HepG2 (cell line): ENCODE data around the gene HYOU1. TPM values are rescaled to one million over a fixed set of nuclear protein-coding genes. Genes with fewer than 3 reads are reported as not detected.

Experiments used
- ATAC-seq: fragments of 200-7000 bp; cut with Tn5 transposase; 3 replicates; pipeline ENCODE4 v1.9.1; 2020; ENCODE audit warnings: mild to moderate bottlenecking, moderate library complexity
- BruUV-seq: library from RNA; stranded (reverse); fragments of 400-500 nt; replicated peaks from 2 replicates; lab custom pipeline; 2021; lab: Mats Ljungman, UMichigan
- CTCF ChIA-PET: fragments of 300-600 bp; formaldehyde crosslinking; extraction: SDS; loops from one replicate; lab custom pipeline; 2021; ENCODE audit warnings: low total read pairs, inconsistent platforms, low intra/inter-chr PET ratio; lab: Yijun Ruan, JAX
- POLR2A ChIA-PET: fragments of 350-600 bp; sonication (Branson Sonifier 250); formaldehyde crosslinking; loops from one replicate; lab custom pipeline; 2020; ENCODE audit warnings: antibody characterized with exemption, inconsistent platforms; lab: Yijun Ruan, JAX
- DNase-seq: peaks from one replicate; pipeline ENCODE4 v3.0.0-alpha.2; 2015; ENCODE audit warnings: low spot score
- FAIRE-seq: peaks from 3 replicates; lab custom pipeline; 2011; peaks lifted over from hg19 to GRCh38; lab: Jason Lieb, UNC
- H2AFZ ChIP-seq: one replicate; pipeline ENCODE4 v1.6.1; 2011; ENCODE audit warnings: low read length, inconsistent platforms
- H3K27ac ChIP-seq: fragments of 300-600 bp; 3 replicates; pipeline ENCODE4 v1.8.0; 2011; ENCODE audit warnings: mixed run types, mild to moderate bottlenecking, mixed read lengths, low read length, inconsistent platforms; ENCODE audit not compliant: insufficient read depth; ENCODE audit errors: extremely low read length
- H3K27me3 ChIP-seq, 2 experiments: fragments of 200-600 bp in 1 of 2; 2 replicates in 1 of 2; 3 replicates in 1 of 2; pipeline versions ENCODE4 v1.6.0 to v1.8.0; 2011; ENCODE audit warnings: low read length in 2 of 2, mild to moderate bottlenecking in 2 of 2, moderate library complexity in 2 of 2, inconsistent platforms in 1 of 2; ENCODE audit not compliant: insufficient read depth in 2 of 2, control insufficient read depth in 1 of 2
- H3K36me3 ChIP-seq, 2 experiments: fragments of 200-600 bp in 1 of 2; replicated peaks in 1 of 2; 2 replicates in 1 of 2; 3 replicates in 1 of 2; pipeline versions ENCODE4 v1.5.1 to v1.8.0; 2011; ENCODE audit warnings: low read length in 2 of 2, inconsistent platforms in 1 of 2; ENCODE audit not compliant: insufficient read depth in 2 of 2, control insufficient read depth in 1 of 2
- H3K4me1 ChIP-seq: 2 replicates; pipeline ENCODE4 v1.5.1; 2012; ENCODE audit warnings: low read length, inconsistent platforms; ENCODE audit not compliant: insufficient read depth
- H3K4me2 ChIP-seq: 2 replicates; pipeline ENCODE4 v1.6.0; 2011; ENCODE audit warnings: low read depth, low read length, inconsistent platforms
- H3K4me3 ChIP-seq, 3 experiments: fragments of 200-600 bp in 1 of 3; sonication (generic), shearing (Covaris generic) in 1 of 3; replicated peaks in 1 of 3; 2 replicates each; pipeline ENCODE4 v1.5.1; 2011 to 2016; ENCODE audit warnings: low read length in 3 of 3, inconsistent platforms in 2 of 3, low read depth in 2 of 3, mild to moderate bottlenecking in 2 of 3, control low read depth in 1 of 3, mixed read lengths in 1 of 3; ENCODE audit not compliant: insufficient read depth in 1 of 3
- H3K79me2 ChIP-seq: one replicate; pipeline ENCODE4 v1.6.1; 2011; ENCODE audit warnings: low read length, inconsistent platforms; ENCODE audit not compliant: insufficient read depth
- H3K9ac ChIP-seq: 2 replicates; pipeline ENCODE4 v1.6.0; 2011; ENCODE audit warnings: mild to moderate bottlenecking, low read depth, low read length, inconsistent platforms; ENCODE audit not compliant: insufficient read depth
- H3K9me3 ChIP-seq: 2 replicates; pipeline ENCODE4 v1.5.1; 2012; ENCODE audit warnings: mild to moderate bottlenecking, low read length
- H4K20me1 ChIP-seq: 2 replicates; pipeline ENCODE4 v1.6.0; 2011; ENCODE audit warnings: inconsistent platforms, mild to moderate bottlenecking, low read length, moderate library complexity; ENCODE audit not compliant: insufficient read depth
- CREB1 ChIP-seq, 2 experiments: fragments of 450-650 bp in 1 of 2; IDR thresholded peaks; 2 replicates each; pipeline ENCODE4 v1.6.1; 2016 to 2017; ENCODE audit warnings: control low read depth in 1 of 2, mild to moderate bottlenecking in 1 of 2, missing compliant biosample characterization in 1 of 2, missing genetic modification characterization in 1 of 2
- CSRNP1 ChIP-seq: sonication (generic); formaldehyde crosslinking; IDR thresholded peaks from 2 replicates; pipeline ENCODE4 v1.8.1; 2023; ENCODE audit warnings: mild to moderate bottlenecking, missing genetic modification reagents
- JUN ChIP-seq: sonication (generic); formaldehyde crosslinking; IDR thresholded peaks from 2 replicates; pipeline ENCODE4 v1.4.0; 2020; ENCODE audit warnings: mild to moderate bottlenecking, missing genetic modification reagents
- NCOR1 ChIP-seq: fragments of 200-600 bp; sonication (generic); IDR thresholded peaks from 2 replicates; pipeline ENCODE4 v1.7.0; 2017; ENCODE audit warnings: antibody characterized with exemption, low read length, borderline replicate concordance
- RXRB ChIP-seq: IDR thresholded peaks from 2 replicates; pipeline ENCODE4 v1.6.1; 2016; ENCODE audit warnings: borderline replicate concordance, missing genetic modification reagents, missing compliant biosample characterization
- SP140L ChIP-seq: sonication (generic); formaldehyde crosslinking; IDR thresholded peaks from 2 replicates; pipeline ENCODE4 v1.4.0; 2020; ENCODE audit warnings: missing genetic modification reagents, borderline replicate concordance
- TAF15 ChIP-seq: fragments of 200-400 bp; formaldehyde crosslinking; IDR thresholded peaks from one replicate; pipeline ENCODE4 v1.6.1; 2018; ENCODE audit warnings: mild to moderate bottlenecking, low read depth, low read length; ENCODE audit not compliant: poor library complexity, severe bottlenecking
- ZBTB10 ChIP-seq: sonication (generic); formaldehyde crosslinking; IDR thresholded peaks from 2 replicates; pipeline ENCODE4 v1.4.0; 2020; ENCODE audit warnings: missing genetic modification reagents, borderline replicate concordance
- ZFY ChIP-seq: sonication (generic); formaldehyde crosslinking; IDR thresholded peaks from 2 replicates; pipeline ENCODE4 v1.4.0; 2020; ENCODE audit warnings: missing genetic modification reagents
- ZNF12 ChIP-seq: sonication (generic); formaldehyde crosslinking; IDR thresholded peaks from 2 replicates; pipeline ENCODE4 v1.5.0; 2020; ENCODE audit warnings: missing genetic modification reagents
- ZNF143 ChIP-seq: sonication (generic); formaldehyde crosslinking; IDR thresholded peaks from 2 replicates; pipeline ENCODE4 v1.4.0; 2020; ENCODE audit warnings: missing genetic modification reagents
- ZNF224 ChIP-seq: sonication (generic); formaldehyde crosslinking; IDR thresholded peaks from 2 replicates; pipeline ENCODE4 v1.5.0; 2020; ENCODE audit warnings: mild to moderate bottlenecking, missing genetic modification reagents
- ZNF274 ChIP-seq: sonication (generic); formaldehyde crosslinking; IDR thresholded peaks from 2 replicates; pipeline ENCODE4 v1.5.1; 2020; ENCODE audit warnings: mild to moderate bottlenecking, missing genetic modification reagents
- ZNF282 ChIP-seq: fragments of 450-650 bp; IDR thresholded peaks from 2 replicates; pipeline ENCODE4 v1.6.1; 2018; ENCODE audit not compliant: partially characterized antibody
- ZNF557 ChIP-seq: sonication (generic); formaldehyde crosslinking; IDR thresholded peaks from 2 replicates; pipeline ENCODE4 v1.4.0; 2020; ENCODE audit warnings: missing genetic modification reagents
- ZNF580 ChIP-seq: IDR thresholded peaks from 2 replicates; pipeline ENCODE4 v1.6.1; 2016; ENCODE audit warnings: low read depth, borderline replicate concordance
- ZSCAN12 ChIP-seq: sonication (generic); formaldehyde crosslinking; IDR thresholded peaks from 2 replicates; pipeline ENCODE4 v1.9.0; 2021; ENCODE audit warnings: mild to moderate bottlenecking, missing genetic modification reagents
- WGBS: methylation state at CpG from one replicate; pipeline ENCODE4 v1.1.6; 2017; ENCODE audit warnings: low lambda C conversion rate; 5-methylcytosine and 5-hydroxymethylcytosine counted together
- in situ Hi-C: cut with HindIII; loops from 2 replicates; pipeline ENCODE4 v1.10.0; 2017; ENCODE audit warnings: low pct_unique_long_range_greater_than_20kb; ENCODE audit not compliant: extremely low pct_ligation_motif_present
- intact Hi-C: fragments of 100-400 bp; cut with micrococcal nuclease; formaldehyde crosslinking; loops from one replicate; pipeline ENCODE4 v1.10.0; 2022; ENCODE audit not compliant: unreplicated experiment
- polyA plus RNA-seq, 8 experiments: library from polyadenylated mRNA; depleted of rRNA in 3 of 8; stranded (reverse) in 7 of 8; unstranded in 1 of 8; fragments of >200 nt; fragmentation: Illumina TruSeq in 4 of 8; extraction: Trizol in 4 of 8; gene quantifications; 2 replicates each; pipeline versions ENCODE4 v1.2.1 to v1.2.3, GENCODE V29; 2011 to 2016; ENCODE audit warnings: low read depth in 4 of 8, missing spikeins in 1 of 8, mixed read lengths in 1 of 8; ENCODE audit not compliant: insufficient read depth in 1 of 8
- total RNA-seq, 5 experiments: library from RNA; depleted of rRNA; stranded (reverse); fragments of >200 nt; fragmentation: Illumina TruSeq; extraction: Trizol; gene quantifications; 2 replicates each; pipeline ENCODE4 v1.2.3, GENCODE V29; 2016; ENCODE audit warnings: low read depth in 1 of 5

The HYOU1 gene
- total and polyA plus RNA-seq, 2 of the 13 experiments (the other 11 are each of a cell fraction or from before 2014, with no cell fraction given): 127 to 155 TPM

- in situ Hi-C loops: no loop called here
- intact Hi-C loops: no loop called here
- Histone ChIP-seq H3K4me1 (peaks cover 16% of the 10 kb centered on the region; the same call in 1 of the 2 replicates), H3K79me2 (no peaks in the 10 kb centered on the region), H3K9me3 (no peaks in the 10 kb centered on the region), H4K20me1 (no peaks in the 10 kb centered on the region), H3K4me2 (0 out of 2 replicates have a peak overlapping the region, but pooled peaks have one; percentile 1)
- 34% methylated on average over 5 of the region's 5 CpGs for WGBS
- DNase-seq: no peak
- TF ChIP-seq ZNF224 (CRISPR knock-in tag): no peak
- no peak for TF ChIP-seq ZNF557
- TF ChIP-seq ZNF282: no peak
- TF ChIP-seq SP140L (CRISPR knock-in tag): no peak
- TF ChIP-seq TAF15: no peak
- no peak for TF ChIP-seq ZNF580 (CRISPR knock-in tag)
- TF ChIP-seq CSRNP1 (CRISPR knock-in tag): no peak
- no peak for TF ChIP-seq ZBTB10 (CRISPR knock-in tag)
- no peak for TF ChIP-seq JUN (CRISPR knock-in tag)
- TF ChIP-seq ZNF12 (CRISPR knock-in tag): no peak
- TF ChIP-seq ZNF274 (CRISPR knock-in tag): no peak
- no peak for TF ChIP-seq NCOR1
- no peak for TF ChIP-seq ZSCAN12
- no peak for TF ChIP-seq ZNF143
- TF ChIP-seq RXRB (CRISPR knock-in tag): no peak
- TF ChIP-seq CREB1 (IDR thresholded peaks at IDR 0.05): no peak
- TF ChIP-seq CREB1 (CRISPR knock-in tag; IDR thresholded peaks at IDR 0.05): no peak
- TF ChIP-seq ZFY (CRISPR knock-in tag): no peak
- TF ChIP-seq, all 625 proteins: peak for 0
- FAIRE-seq: no peak
- CTCF ChIA-PET: no interaction called here
- BruUV-seq: no TSS peak
- Histone ChIP-seq H3K36me3 (no peaks in the 10 kb centered on the region), H2AFZ (no peak overlapping the region), H3K9ac (no peak overlapping the region), H3K27ac (no peak overlapping the region), H3K4me3 (no peak overlapping the region), H3K27me3 (no peaks in the 10 kb centered on the region; a peak in 1 of 5 replicates)
- POLR2A ChIA-PET: no interaction called here
- ATAC-seq: no peak
Measured at GRCh38 chr11:119038884-119039283, 18.1 kb downstream of the HYOU1 start.
